ENCODE data around the gene CCND3. TPM values are rescaled to one million over a fixed set of nuclear protein-coding genes. Genes with fewer than 3 reads are reported as not detected.

Gene CCND3
- total and polyA plus RNA-seq, 2 of the 13 experiments (the other 11 are each of a cell fraction or from before 2014, with no cell fraction given): 4.3 to 7.2 TPM

- no peak for TF ChIP-seq RNF219 (CRISPR knock-in tag; IDR thresholded peaks at IDR 0.05)
- TF ChIP-seq ZNF329 (CRISPR knock-in tag; IDR thresholded peaks at IDR 0.05; ENCODE audit: low read depth): no peak
- no peak for TF ChIP-seq ZNF749 (CRISPR knock-in tag; IDR thresholded peaks at IDR 0.05; ENCODE audit: borderline replicate concordance)
- peak; percentile 77 for TF ChIP-seq KDM2A (CRISPR knock-in tag; IDR thresholded peaks at IDR 0.05; ENCODE audit: borderline replicate concordance, low read depth)
- TF ChIP-seq ZNF34 (CRISPR knock-in tag; IDR thresholded peaks at IDR 0.05; ENCODE audit: borderline replicate concordance): 0 out of 2 replicates have a peak, but pooled peaks have one; percentile 12
- TF ChIP-seq SMARCC2 (IDR thresholded peaks at IDR 0.05): no peak
- no peak for TF ChIP-seq GLMP (CRISPR knock-in tag; IDR thresholded peaks at IDR 0.05; ENCODE audit: borderline replicate concordance)
- peak; percentile 79; the same call in 1 of the 2 replicates for TF ChIP-seq PRMT3 (CRISPR knock-in tag; IDR thresholded peaks at IDR 0.05; ENCODE audit: borderline replicate concordance, low read depth)
- TF ChIP-seq ZNF678 (CRISPR knock-in tag; IDR thresholded peaks at IDR 0.05): peak; percentile 76; the same call in 1 of the 2 replicates
- no peak for TF ChIP-seq U2AF2 (IDR thresholded peaks at IDR 0.05; ENCODE audit: low read depth, low read length)
- no peak for TF ChIP-seq ZNF644 (CRISPR knock-in tag; IDR thresholded peaks at IDR 0.05; ENCODE audit: low read depth)
- TF ChIP-seq ZNF841 (CRISPR knock-in tag; IDR thresholded peaks at IDR 0.05; ENCODE audit: borderline replicate concordance): no peak; the same call in 1 of the 2 replicates
- TF ChIP-seq CHD4 (IDR thresholded peaks at IDR 0.05; ENCODE audit: borderline replicate concordance, low read length): no peak
- no peak; the same call in 1 of the 2 replicates for TF ChIP-seq E2F2 (CRISPR knock-in tag; IDR thresholded peaks at IDR 0.05; ENCODE audit: borderline replicate concordance)
- no peak for TF ChIP-seq ATM (IDR thresholded peaks at IDR 0.05; ENCODE audit: borderline replicate concordance)
- TF ChIP-seq ZNF747 (CRISPR knock-in tag; IDR thresholded peaks at IDR 0.05; ENCODE audit: borderline replicate concordance): 0 out of 2 replicates have a peak, but pooled peaks have one; percentile 16
- no peak for TF ChIP-seq KLF9 (CRISPR knock-in tag; IDR thresholded peaks at IDR 0.05; ENCODE audit: low read depth)
- TF ChIP-seq ATF3 (CRISPR knock-in tag; IDR thresholded peaks at IDR 0.05): 0 out of 2 replicates have a peak, but pooled peaks have one; percentile 26
- no peak for TF ChIP-seq ZNF672 (CRISPR knock-in tag; IDR thresholded peaks at IDR 0.05)
- TF ChIP-seq GABPA (IDR thresholded peaks at IDR 0.05; ENCODE audit: low read depth, low read length): peak; percentile 51; the same call in 1 of the 2 replicates
- peak; percentile 69 for TF ChIP-seq GABPA (CRISPR knock-in tag; IDR thresholded peaks at IDR 0.05; ENCODE audit: low read depth)
- no peak for TF ChIP-seq FLYWCH1 (CRISPR knock-in tag; IDR thresholded peaks at IDR 0.05)
- TF ChIP-seq JUNB (CRISPR knock-in tag; IDR thresholded peaks at IDR 0.05; ENCODE audit: borderline replicate concordance): no peak
- TF ChIP-seq POLR2A (IDR thresholded peaks at IDR 0.05; ENCODE audit: insufficient read depth in 1 of 2, low read depth in 2 of 2, low read length in 2 of 2): peak; percentile 49 to 50; a peak in 3 of 4 replicates
- TF ChIP-seq KMT2B (CRISPR knock-in tag; IDR thresholded peaks at IDR 0.05): peak; percentile 68; the same call in 1 of the 2 replicates
- TF ChIP-seq NR0B2 (CRISPR knock-in tag; IDR thresholded peaks at IDR 0.05): no peak
Measured at GRCh38 chr6:41941280-41942066, at the start of gene CCND3 (continued).
